Stimulated activated CD4-positive, alpha-beta T cell treated with anti-CD3 and anti-CD28 coated beads, Interleukin-1b, Interleukin-23, amount 100 ng/mL, for 1 hour (primary cell): ENCODE data around the gene SRCAP.

Experiments used
- DNase-seq, 2 donors: peaks; one replicate each; pipeline ENCODE4 v3.0.0-alpha.2; 2020; ENCODE audit warnings: low read depth in 2 of 2

The SRCAP gene

GRCh38 chr16:30698816-30699614 lies at the start of gene SRCAP:
TSS of gene SRCAP (plus strand) at chr16:30699171. CDS start at chr16:30700825, 1,654 bp downstream.
- DNase-seq, result peak; percentile 63 to 75

- DNase-seq, result no peak
These were observed 49.1 kb upstream of the SRCAP start for GRCh38 chr16:30649725-30650368.

- DNase-seq, result peak; percentile 93 to 97
These were observed 48.4 kb upstream of the SRCAP start, which contains the start of gene PRR14 for GRCh38 chr16:30650369-30651123. TSS of gene PRR14 (plus strand) at chr16:30650960. CDS start at chr16:30651646, 686 bp downstream.

- DNase-seq, result peak; percentile 42 to 60
These were observed 47.6 kb upstream of the SRCAP start for GRCh38 chr16:30651124-30652004.

GRCh38 chr16:30652005-30652296 lies 47.0 kb upstream of the SRCAP start:
- DNase-seq, result no peak

- DNase-seq, result no peak
These were observed 46.3 kb upstream of the SRCAP start for GRCh38 chr16:30652718-30653117.

GRCh38 chr16:30654856-30655255 lies 44.1 kb upstream of the SRCAP start:
- DNase-seq, result no peak

GRCh38 chr16:30655815-30656347 lies 43.1 kb upstream of the SRCAP start:
- DNase-seq, result no peak

- no peak for DNase-seq
These were observed 42.6 kb upstream of the SRCAP start for GRCh38 chr16:30656388-30656787.

GRCh38 chr16:30656974-30657865 lies 41.8 kb upstream of the SRCAP start:
- DNase-seq, result no peak

GRCh38 chr16:30657866-30658730 lies 40.9 kb upstream of the SRCAP start, which contains the start of gene FBRS:
TSS of gene FBRS (plus strand) at chr16:30658431. CDS start at chr16:30659519, 1,088 bp downstream.
- peak; percentile 99 to 100 for DNase-seq

- DNase-seq, result no peak
These were observed 40.1 kb upstream of the SRCAP start for GRCh38 chr16:30658731-30659506.

- DNase-seq, result peak in 1 of 2 donors; percentile 32
These were observed 39.2 kb upstream of the SRCAP start for GRCh38 chr16:30659507-30660423.

GRCh38 chr16:30660424-30661261 lies 38.3 kb upstream of the SRCAP start:
- DNase-seq, result peak; percentile 49 to 54

- DNase-seq, result no peak
These were observed 36.5 kb upstream of the SRCAP start for GRCh38 chr16:30662449-30662848.

- DNase-seq, result no peak
These were observed 35.9 kb upstream of the SRCAP start for GRCh38 chr16:30663038-30663437.
